Measurements from ENCODE around the gene RPLP2. TPM values are rescaled to one million over a fixed set of nuclear protein-coding genes. Genes with fewer than 3 reads are reported as not detected.

The RPLP2 gene
- polyA plus RNA-seq, 1 donor (not counting 4 experiments of a cell fraction or from before 2014, with no cell fraction given), result 632 TPM

GRCh38 chr11:795634-796564 lies 13.9 kb upstream of the RPLP2 start:
- no peaks in the 10 kb centered on the region for H3K9me3 ChIP-seq (ENCODE audit: control insufficient read depth, low read depth, low read length)
- peak; percentile 78 for FAIRE-seq
- H3K9ac ChIP-seq (ENCODE audit: control insufficient read depth, extremely low read depth, insufficient read depth, low read length), result peak overlapping the region; percentile 80
- peak overlapping the region; percentile 70 for H3K27ac ChIP-seq (ENCODE audit: control insufficient read depth, insufficient read depth, low read length)
- peak overlapping the region; percentile 84 to 89 (median 86) for H3K4me3 ChIP-seq (ENCODE audit: control insufficient read depth in 2 of 3, extremely low read depth in 1 of 3, insufficient read depth in 2 of 3, low read depth in 1 of 3, low read length in 3 of 3)
- DNase-seq (ENCODE audit: low read depth, low spot score), result no peak
- H3K36me3 ChIP-seq (ENCODE audit: control insufficient read depth in 2 of 2, extremely low read depth in 1 of 2, insufficient read depth in 2 of 2, low read length in 2 of 2), result peaks cover 11 to 15% of the 10 kb centered on the region in 2 experiments
- H4K20me1 ChIP-seq (ENCODE audit: control insufficient read depth, extremely low read depth, insufficient read depth, low read length), result no peaks in the 10 kb centered on the region
- H2AFZ ChIP-seq (ENCODE audit: control insufficient read depth, low read length), result no peak overlapping the region
- H3K79me2 ChIP-seq (ENCODE audit: control insufficient read depth, insufficient read depth, low read length), result no peaks in the 10 kb centered on the region
- peak overlapping the region; percentile 96 for H3K4me2 ChIP-seq (ENCODE audit: control insufficient read depth, extremely low read depth, insufficient read depth, low read depth, low read length)
- no peaks in the 10 kb centered on the region for H3K27me3 ChIP-seq (ENCODE audit: control insufficient read depth, extremely low read depth, insufficient read depth, low read length)
- dilution Hi-C loops (cut with MboI; ENCODE audit: extremely low pct_ligation_motif_present, low sequenced_read_pairs), result no loop called here
- no peaks in the 10 kb centered on the region for H3K9me1 ChIP-seq (ENCODE audit: control insufficient read depth, extremely low read depth, insufficient read depth, low read length)
- TF ChIP-seq CTCF (optimal IDR thresholded peaks at IDR 0.05 in 1 of 3, IDR thresholded peaks at IDR 0.05 in 1 of 3, conservative IDR thresholded peaks at IDR 0.05 in 1 of 3; ENCODE audit: extremely low read depth in 1 of 3, insufficient read depth in 2 of 3, low read length in 3 of 3), result no peak
- TF ChIP-seq EZH2 (IDR thresholded peaks at IDR 0.05; ENCODE audit: low read length), result no peak
- H3K4me1 ChIP-seq (ENCODE audit: control insufficient read depth, extremely low read depth, insufficient read depth, low read length), result peaks cover 17% of the 10 kb centered on the region

- FAIRE-seq, result no peak
- no peaks in the 10 kb centered on the region for H3K79me2 ChIP-seq (ENCODE audit: control insufficient read depth, insufficient read depth, low read length)
Measured at GRCh38 chr11:796565-797295, 13.0 kb upstream of the RPLP2 start.

More at GRCh38 chr11:796565-797295, 13.0 kb upstream of the RPLP2 start:
- Histone ChIP-seq H3K9ac (ENCODE audit: control insufficient read depth, extremely low read depth, insufficient read depth, low read length) (peak overlapping the region; percentile 80), H3K36me3 (ENCODE audit: control insufficient read depth in 2 of 2, extremely low read depth in 1 of 2, insufficient read depth in 2 of 2, low read length in 2 of 2) (peaks cover 11 to 15% of the 10 kb centered on the region in 2 experiments), H3K4me1 (ENCODE audit: control insufficient read depth, extremely low read depth, insufficient read depth, low read length) (peaks cover 17% of the 10 kb centered on the region), H3K4me3 (ENCODE audit: control insufficient read depth in 2 of 3, extremely low read depth in 1 of 3, insufficient read depth in 2 of 3, low read depth in 1 of 3, low read length in 3 of 3) (peak overlapping the region; percentile 84 to 89 (median 86)), H3K9me3 (ENCODE audit: control insufficient read depth, low read depth, low read length) (no peaks in the 10 kb centered on the region), H3K27me3 (ENCODE audit: control insufficient read depth, extremely low read depth, insufficient read depth, low read length) (no peaks in the 10 kb centered on the region), H2AFZ (ENCODE audit: control insufficient read depth, low read length) (peak overlapping the region; percentile 13), H3K9me1 (ENCODE audit: control insufficient read depth, extremely low read depth, insufficient read depth, low read length) (no peaks in the 10 kb centered on the region), H3K4me2 (ENCODE audit: control insufficient read depth, extremely low read depth, insufficient read depth, low read depth, low read length) (peak overlapping the region; percentile 96), H4K20me1 (ENCODE audit: control insufficient read depth, extremely low read depth, insufficient read depth, low read length) (no peaks in the 10 kb centered on the region), H3K27ac (ENCODE audit: control insufficient read depth, insufficient read depth, low read length) (peak overlapping the region; percentile 70)
- dilution Hi-C loops (cut with MboI; ENCODE audit: extremely low pct_ligation_motif_present, low sequenced_read_pairs), result no loop called here
- TF ChIP-seq CTCF (optimal IDR thresholded peaks at IDR 0.05 in 1 of 3, IDR thresholded peaks at IDR 0.05 in 1 of 3, conservative IDR thresholded peaks at IDR 0.05 in 1 of 3; ENCODE audit: extremely low read depth in 1 of 3, insufficient read depth in 2 of 3, low read length in 3 of 3) (no peak), EZH2 (IDR thresholded peaks at IDR 0.05; ENCODE audit: low read length) (no peak)
- no peak for DNase-seq (ENCODE audit: low read depth, low spot score)
